Ecto neural progenitor cell (in vitro differentiated cells): Measurements from ENCODE around the gene RB1.

ENCODE experiments used
- DNase-seq: peaks from one replicate; pipeline ENCODE4 v3.0.0-alpha.2; 2018; ENCODE audit warnings: low spot score

RB1 gene

GRCh38 chr13:48493851-48494250 lies 190.3 kb downstream of the RB1 start:
- DNase-seq = no peak

GRCh38 chr13:48494874-48495273 lies 191.3 kb downstream of the RB1 start:
- no peak for DNase-seq

GRCh38 chr13:48496271-48497161 lies 193.0 kb downstream of the RB1 start:
- no peak for DNase-seq

- DNase-seq = no peak
Observed at GRCh38 chr13:48497669-48498068, 194.1 kb downstream of the RB1 start.

GRCh38 chr13:48500652-48501197 lies 197.2 kb downstream of the RB1 start:
- no peak for DNase-seq

GRCh38 chr13:48501705-48502104 lies 198.2 kb downstream of the RB1 start:
- no peak for DNase-seq

- DNase-seq = no peak
Observed at GRCh38 chr13:48502601-48503319, 199.2 kb downstream of the RB1 start.

- no peak for DNase-seq
Observed at GRCh38 chr13:48504606-48505005, 201.1 kb downstream of the RB1 start.

- no peak for DNase-seq
Observed at GRCh38 chr13:48505012-48505411, 201.5 kb downstream of the RB1 start.

- no peak for DNase-seq
Observed at GRCh38 chr13:48505597-48506091, 202.1 kb downstream of the RB1 start.

- DNase-seq = no peak
Observed at GRCh38 chr13:48506092-48506701, 202.6 kb downstream of the RB1 start.

- DNase-seq = no peak
Observed at GRCh38 chr13:48507021-48507420, 203.5 kb downstream of the RB1 start.

- no peak for DNase-seq
Observed at GRCh38 chr13:48508011-48508410, 204.5 kb downstream of the RB1 start.

GRCh38 chr13:48510698-48511097 lies 207.1 kb downstream of the RB1 start:
- no peak for DNase-seq

GRCh38 chr13:48511621-48512230 lies 208.2 kb downstream of the RB1 start:
- DNase-seq = no peak

GRCh38 chr13:48514793-48515192 lies 211.2 kb downstream of the RB1 start:
- no peak for DNase-seq

- no peak for DNase-seq
Observed at GRCh38 chr13:48515732-48516131, 212.2 kb downstream of the RB1 start.

GRCh38 chr13:48518083-48518482 lies 214.5 kb downstream of the RB1 start:
- no peak for DNase-seq

GRCh38 chr13:48526286-48526685 lies 222.7 kb downstream of the RB1 start:
- no peak for DNase-seq

GRCh38 chr13:48527955-48528354 lies 224.4 kb downstream of the RB1 start:
- DNase-seq = no peak

GRCh38 chr13:48528720-48529119 lies 225.2 kb downstream of the RB1 start:
- DNase-seq = no peak

GRCh38 chr13:48530833-48531232 lies 227.3 kb downstream of the RB1 start:
- no peak for DNase-seq
